Cortex of kidney (tissue), 1 donor: Measurements from ENCODE around the gene SF3B5.
A peak's percentile ranks its signal among the peaks of the same experiment; 100 is the strongest.
"Not testable (repeated sequence)": the region's sequence is repeated elsewhere in the genome, so short reads cannot be mapped to it uniquely, and the experiment has no call there.

Experiments used
- DNase-seq: peaks from one replicate; lab custom pipeline; 2025; lab: John Stamatoyannopoulos, UW

SF3B5 gene

DNA sequence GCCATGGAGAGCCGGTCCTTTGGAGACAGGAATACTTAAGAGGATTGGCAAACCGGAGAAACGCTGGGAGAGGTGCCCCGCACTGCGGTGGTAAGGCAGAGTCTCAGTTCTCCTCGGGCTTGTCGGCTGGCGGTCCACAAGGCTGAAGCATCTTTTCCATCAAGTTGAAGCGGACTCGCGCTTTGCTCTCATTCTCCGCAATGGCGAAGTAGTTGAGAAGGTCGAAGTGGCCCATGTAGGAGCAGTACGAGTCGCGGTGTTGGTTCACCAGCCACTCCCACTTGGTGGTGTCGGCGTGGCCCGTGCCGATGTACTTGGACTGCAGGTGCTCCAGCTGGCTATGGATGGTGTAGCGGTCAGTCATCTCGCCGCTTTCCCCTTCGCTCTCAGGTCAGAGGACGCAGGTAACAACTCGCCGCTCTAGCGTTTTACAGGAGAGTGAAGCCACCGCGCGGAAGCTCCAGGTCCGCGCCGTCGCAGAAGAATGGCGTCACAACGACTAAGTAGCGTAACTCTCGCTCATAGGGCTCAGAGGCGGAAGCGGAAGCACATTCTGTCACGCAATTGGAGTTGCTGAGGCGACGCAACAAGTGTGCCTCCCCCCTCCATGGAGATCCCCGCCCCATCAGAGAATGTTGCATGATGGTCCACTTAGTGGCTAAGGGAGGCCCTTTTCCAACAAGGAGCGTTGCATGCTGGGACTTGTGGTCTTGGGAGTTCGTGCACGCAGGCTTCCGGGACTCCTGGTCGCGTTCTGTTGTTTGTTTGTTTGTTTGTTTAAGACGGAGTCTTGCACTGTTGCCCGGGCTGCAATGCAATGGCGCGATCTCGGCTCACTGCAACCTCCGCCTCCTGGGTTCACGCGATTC lies at the start of gene SF3B5:
Gene SF3B5, minus strand, starts transcription at position 440 of the 869 bp plus-strand sequence. Its CDS starts 76 bp downstream, at position 364.
- DNase-seq = peak; percentile 35

DNA sequence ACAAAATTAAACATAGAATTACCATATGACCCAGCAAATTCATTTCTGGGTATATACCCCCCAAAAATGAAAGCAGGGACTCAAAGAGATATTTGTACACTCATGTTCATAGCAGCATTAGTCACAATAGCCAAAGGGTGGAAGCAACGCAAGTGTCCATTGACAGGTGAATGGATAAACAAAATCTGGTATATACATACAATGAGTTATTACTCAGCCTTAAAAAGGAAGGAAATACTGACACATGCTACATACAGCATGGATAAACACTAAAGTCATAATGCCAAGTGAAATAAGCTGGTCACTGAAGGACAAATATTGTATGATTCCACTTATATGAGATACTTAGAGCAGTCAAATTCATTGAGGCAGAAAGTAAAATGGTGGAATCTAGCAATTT lies 49.6 kb upstream of the SF3B5 start:
- no peak for DNase-seq

DNA sequence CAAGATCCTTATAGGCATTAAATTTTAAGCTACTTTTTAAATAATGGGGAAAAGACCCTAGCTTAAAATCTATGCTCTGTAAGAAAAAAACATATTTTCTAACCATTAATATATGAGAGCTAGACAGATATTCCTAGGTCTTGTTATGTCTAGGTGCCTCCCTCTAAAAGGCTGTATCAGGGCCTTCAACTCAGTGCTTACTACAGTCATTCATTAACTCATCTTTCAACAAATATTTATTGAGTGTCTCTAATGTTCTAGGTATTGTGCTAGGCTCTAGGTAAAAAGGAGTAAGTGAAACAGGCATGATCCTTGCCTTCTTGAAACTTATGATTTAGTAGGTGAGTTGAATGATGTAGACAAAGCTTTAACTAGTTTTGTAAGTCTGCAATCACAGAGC lies 48.5 kb upstream of the SF3B5 start:
- DNase-seq = no peak

DNA sequence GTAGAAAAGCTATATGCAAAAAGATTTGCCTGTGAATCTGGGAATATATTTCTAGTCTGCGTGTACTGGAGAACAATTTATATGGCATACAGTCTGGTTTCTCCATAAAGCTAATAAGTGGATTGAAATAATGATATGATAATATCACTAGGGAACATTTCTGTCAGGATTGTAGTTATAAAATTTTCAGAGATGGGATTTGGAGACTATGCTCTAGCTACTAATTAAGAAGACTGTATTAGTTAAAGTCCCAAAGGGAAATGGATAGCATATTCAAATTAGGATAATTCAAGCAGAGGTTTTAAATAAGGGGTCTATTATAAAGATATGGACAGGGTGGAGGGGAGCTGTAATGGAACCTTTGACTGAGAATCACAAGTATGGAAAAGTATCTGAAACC lies 47.7 kb upstream of the SF3B5 start:
- DNase-seq = no peak

DNA sequence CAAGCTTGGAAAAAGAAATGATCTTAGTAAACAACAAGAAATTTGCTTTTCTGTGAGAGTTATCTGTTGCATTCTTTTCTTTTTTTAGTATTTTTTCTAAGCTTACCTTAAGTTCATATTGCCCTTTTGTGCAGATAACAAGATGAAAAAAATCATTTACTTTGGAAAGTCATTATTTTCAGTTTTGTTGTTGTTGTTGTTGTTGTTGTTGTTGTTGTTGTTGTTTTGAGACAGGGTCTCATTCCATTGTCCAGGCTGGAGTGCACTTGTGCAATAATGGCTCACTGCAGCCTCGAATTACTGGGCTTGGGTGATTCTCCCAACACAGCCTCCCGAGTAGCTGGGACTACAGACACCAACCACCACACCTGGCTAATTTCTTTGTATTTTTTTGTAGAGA lies 46.1 kb upstream of the SF3B5 start:
- DNase-seq = no peak

DNA sequence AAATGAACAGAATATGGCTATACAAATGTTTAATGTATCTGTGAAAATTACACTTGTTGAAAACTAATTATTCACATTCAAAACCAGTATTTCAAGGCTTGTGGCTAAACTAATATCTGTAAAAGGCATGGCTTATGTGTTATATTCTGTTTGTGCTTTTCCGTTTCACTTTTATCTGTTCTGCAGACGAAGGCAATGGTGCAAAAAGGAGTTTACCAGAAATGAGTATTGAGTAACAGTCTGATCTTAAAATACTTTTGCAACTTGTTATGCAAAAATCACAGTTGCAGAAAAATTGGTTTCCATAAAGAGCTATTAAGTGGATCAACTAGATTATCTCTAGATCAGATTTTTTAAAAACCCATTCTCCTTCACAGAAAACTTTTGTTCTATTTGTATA lies 45.5 kb upstream of the SF3B5 start:
- DNase-seq = no peak

DNA sequence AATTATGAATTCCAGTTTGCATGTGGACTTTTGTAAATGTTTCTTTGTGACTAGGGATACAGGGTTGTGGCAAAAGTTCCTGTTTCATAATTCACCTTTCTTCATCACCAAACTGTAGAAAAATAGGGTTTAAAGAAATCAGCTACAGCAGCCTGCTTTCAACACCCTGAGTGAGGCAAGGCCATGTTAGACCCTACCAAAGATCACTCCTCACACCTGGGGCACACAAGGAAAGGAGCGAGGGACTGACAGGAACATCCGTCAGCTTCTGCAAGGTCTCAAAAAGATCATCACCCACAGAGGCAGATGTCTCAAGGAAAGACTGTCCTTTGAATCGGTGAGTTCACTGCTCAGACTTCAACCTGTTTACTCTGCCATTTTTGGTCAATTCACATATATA lies 44.4 kb upstream of the SF3B5 start:
- no peak for DNase-seq

DNA sequence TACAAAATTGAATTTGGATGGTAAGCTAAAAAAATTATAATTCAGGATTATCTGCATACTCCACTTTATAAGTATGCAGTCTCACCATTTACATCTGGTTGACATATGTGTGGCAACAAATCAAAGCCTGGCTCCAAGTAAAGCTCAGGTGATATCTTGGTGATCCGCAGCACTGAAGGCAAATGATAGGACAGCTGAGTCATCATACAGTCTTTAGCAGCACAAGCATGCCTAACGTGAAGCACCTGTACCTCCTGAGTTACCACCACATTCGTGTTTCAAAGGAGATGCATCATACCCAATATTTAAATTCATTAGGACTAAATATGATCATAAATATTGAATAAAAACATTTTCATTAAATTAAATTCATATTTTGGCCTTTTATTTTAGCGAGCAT lies 43.2 kb upstream of the SF3B5 start:
- DNase-seq = no peak

DNA sequence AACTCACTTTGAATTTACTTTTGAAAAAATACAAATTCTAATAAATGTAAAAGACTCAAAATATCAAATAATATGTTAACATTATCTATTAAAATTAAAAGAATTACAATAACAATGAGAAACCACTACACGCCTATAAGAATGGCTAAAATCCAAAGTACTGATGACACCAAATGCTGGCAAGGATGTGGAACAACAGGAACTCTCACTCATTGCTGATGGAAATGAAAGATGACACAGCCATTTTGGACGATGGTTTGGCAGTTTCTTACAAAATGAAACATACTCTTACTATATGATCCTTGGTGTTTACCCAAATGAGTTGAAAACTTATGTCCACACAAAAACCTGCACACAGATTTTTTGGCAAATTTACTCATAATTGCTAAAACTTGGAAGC lies 39.4 kb upstream of the SF3B5 start:
- no peak for DNase-seq

DNA sequence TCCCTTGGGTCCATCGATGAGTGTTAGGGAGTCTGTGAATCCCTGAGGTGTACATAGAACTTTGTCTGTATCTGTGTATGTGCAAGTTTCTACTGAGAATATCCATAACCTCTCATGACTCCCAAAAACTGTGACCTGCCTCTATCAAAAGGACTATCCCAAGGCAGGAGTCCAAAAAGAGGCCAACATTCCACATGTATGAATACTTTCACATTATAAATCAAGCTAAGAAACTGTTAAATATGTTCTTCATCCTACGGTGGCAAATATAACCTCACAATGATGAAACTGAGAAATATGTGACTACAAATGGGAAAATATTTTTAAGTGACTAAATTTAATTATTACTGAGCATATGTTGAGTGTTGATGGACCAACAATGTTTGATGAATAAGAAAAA lies 38.8 kb upstream of the SF3B5 start:
- no peak for DNase-seq

DNA sequence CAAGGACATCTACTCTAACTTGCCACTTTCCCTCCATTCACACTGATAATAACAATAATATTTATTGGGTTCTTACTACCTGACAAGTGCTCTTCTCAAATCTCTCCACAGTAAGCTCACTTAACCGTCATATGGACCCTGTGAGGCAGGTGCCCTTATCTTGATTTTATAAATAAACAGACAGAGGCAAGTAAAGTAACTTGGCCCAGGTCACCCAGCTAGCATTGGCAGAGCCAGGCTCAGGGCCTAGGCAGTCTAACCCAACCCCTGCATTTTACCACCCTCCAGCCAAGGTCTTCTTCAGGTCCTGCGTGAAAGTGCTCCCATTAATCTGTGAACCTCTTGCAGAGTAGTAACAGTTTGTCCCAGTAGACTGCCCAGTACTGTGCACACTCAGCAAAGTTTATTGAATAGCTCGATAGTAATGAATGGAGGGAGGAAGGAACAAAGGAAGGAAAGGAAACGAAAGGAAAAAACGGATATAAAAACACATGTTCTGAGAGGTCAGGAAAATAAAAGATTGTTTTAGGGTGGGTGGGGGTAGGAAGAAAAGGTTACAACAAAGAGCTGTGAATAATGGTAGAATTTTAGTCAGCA lies 38.0 kb upstream of the SF3B5 start:
- DNase-seq = no peak

DNA sequence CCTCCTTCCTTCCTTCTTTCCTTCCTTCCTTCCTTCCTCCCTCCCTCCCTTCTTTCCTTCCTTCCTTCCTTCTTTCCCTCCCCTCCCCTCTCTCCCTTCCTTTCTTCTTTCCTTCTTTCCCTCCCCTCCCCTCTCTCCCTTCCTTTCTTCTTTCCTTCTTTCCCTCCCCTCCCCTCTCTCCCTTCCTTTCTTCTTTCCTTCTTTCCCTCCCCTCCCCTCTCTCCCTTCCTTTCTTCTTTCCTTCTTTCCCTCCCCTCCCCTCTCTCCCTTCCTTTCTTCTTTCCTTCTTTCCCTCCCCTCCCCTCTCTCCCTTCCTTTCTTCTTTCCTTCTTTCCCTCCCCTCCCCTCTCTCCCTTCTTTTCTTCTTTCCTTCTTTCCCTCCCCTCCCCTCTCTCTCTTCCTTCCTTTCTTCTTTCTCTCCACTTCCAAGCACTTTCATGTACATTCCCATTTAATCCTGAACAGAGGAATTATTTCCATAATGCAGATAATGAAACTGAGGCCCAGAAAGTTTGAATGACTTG lies 36.9 kb upstream of the SF3B5 start:
- not testable (repeated sequence) for DNase-seq

DNA sequence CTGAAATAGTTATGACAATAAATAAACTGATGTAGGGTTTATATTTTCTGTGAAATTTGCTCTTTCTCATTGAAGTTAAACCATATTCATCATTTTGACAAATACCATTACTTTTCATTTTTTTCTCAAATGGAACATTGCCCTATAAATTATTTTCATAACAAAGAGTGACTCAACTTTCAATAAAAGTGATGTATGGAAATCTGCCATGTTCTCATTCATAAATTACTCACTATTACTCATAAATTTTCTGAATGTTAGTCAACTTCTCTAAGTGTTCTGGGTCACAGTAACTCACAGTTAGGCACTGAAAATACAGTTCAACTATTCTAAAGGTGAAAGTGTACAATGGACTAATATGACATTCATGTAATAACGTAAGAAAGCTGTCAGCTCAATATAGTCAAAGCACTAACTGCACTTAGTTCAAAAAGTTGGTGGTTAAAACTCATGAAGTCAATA lies 35.9 kb upstream of the SF3B5 start:
- DNase-seq = no peak

DNA sequence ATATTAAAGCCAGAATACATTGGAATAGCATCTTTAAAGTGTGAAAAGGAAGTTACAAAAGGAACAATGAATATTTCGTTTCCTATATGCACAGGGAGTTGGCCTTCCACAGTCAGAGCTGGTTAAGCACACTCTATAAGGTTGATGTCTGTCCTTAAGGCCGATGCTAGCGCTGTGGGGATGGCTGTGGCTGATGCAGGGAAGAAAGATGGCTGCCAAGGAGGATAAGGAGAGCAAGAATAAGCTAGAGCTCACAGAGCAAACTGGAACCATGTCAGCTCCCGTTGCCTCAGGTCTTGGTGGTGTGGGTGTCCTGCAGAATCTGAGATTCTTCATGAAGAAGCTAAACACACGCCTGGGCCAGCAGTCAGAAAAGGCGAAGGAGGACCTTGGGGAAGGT lies 34.1 kb upstream of the SF3B5 start:
- DNase-seq = no peak

DNA sequence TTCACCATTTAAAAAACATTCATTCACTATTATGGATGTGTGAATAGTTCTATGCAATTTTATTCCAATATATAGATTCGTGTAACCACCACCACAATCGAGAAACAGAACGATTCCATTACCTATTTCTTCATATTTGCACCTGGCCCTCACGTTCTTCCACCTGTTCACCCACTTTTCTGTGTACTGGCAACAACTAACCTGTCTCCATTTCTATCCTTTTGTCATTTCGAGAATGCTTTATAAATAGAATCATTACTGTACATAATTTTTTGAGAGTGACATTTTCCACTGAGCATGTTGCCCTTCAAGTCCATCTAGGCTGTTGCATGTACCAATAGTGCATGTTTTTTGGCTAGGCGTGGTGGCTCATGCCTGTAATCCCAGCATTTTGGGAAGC lies 31.7 kb upstream of the SF3B5 start:
- no peak for DNase-seq

DNA sequence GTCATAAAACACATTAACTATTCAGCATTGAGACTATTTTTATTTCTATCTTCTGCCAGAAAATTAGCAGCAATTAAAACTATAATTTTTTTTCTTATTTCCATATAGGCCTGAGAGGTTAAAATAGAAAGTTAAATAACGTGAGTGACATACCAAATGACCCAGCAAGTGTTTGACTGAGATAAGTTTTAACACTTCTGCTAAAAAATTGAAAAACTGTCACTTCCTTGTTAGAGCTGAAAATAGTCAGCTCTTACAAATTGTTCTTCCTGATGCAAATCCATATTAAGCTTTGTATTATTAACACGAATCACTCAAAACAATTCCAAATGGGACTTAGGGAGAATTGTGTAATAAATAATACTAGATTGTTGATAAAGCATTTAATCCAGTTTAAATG lies 28.5 kb upstream of the SF3B5 start:
- DNase-seq = no peak

DNA sequence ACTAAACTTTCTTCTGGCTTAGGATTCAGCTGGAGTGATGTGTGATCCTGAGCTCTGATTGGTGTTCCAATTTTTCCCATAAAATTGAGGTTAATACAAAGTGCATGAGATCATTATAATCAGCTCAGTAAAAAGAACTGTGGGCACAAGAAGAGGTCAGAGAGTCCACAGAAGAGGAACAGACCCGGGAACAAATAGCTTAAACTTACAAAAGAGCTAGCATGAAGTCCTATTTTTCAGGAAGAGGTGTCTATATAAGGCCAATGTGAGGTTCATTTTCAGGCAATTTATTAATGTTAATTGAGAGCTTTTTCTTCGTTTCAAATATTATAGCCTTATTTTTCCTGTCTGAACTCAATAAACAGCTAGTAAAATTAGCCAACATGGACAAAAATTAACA lies 28.0 kb upstream of the SF3B5 start:
- DNase-seq = no peak

DNA sequence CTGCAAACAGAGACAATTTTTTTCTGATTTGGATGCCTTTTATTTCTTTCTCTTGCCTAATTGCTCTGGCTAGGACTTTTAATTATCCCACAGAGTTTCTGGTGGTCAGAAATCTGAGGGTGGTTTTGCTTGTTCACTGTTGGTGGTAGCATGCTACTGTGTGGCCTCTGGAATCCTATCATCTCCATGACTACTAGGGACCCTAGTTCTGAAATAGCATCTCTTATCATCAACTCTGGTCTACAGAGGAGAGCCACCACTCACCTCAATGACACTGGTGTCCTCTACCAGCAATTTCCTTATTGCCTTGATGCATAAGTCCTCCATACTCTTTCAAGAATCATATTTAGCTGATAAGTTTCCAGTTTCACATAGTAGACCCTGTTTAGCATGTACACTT lies 27.5 kb upstream of the SF3B5 start:
- DNase-seq = no peak

DNA sequence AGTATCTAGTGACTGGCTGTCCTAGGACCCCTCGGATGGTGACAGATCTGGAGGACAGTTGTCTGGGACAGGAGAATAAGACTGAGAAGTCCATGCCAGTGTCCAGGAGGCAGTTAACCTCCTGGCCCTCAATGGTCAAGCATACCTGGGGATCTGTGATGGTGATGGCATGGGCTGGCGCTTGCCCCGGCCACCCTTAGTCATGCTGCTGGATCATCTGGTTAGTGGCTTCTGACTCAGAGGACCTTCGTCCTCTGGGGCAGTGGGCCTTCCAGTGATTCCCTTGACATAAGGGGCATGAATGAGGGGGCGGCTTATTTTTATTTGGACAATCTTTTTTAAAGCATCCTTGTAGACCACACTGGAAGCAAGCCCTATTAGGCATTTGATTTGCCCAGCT lies 24.0 kb upstream of the SF3B5 start:
- no peak for DNase-seq

DNA sequence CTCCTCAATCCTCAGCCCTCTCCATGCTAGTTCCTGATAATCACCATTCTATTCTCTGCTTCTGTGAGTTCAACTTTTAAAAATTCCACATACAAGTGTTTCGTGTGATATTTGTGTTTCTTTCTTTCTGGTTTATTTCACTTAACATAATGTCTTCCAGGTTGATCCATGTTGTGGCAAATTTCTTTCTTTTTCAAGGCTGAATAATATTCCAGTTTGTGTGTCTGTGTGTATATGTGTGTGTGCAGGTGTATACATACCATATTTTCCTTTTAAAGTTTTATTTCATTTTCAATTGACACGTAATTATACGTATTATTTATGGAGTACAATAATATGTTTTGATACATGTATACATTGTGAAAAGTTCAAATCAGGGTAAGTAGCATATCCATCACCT lies 19.8 kb upstream of the SF3B5 start:
- DNase-seq = no peak

DNA sequence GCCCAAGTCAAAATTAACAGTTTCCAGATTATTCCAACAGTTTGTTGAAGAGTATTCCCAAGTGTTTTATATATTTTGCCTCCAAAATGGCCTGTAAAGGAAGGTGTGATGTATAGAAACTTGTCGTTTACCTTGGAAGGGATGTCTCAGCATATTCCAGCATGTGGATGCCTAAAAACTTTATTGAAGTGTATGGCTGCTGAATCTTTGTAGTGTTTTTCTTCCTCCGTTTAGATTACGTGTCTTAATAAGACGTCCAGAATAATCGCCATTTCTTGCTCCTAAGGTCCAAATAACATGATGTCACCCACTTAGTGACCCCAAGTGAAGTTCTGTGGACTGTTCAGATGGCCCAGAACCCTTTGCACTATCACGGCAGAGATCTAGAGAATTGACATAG lies 18.0 kb upstream of the SF3B5 start:
- no peak for DNase-seq

DNA sequence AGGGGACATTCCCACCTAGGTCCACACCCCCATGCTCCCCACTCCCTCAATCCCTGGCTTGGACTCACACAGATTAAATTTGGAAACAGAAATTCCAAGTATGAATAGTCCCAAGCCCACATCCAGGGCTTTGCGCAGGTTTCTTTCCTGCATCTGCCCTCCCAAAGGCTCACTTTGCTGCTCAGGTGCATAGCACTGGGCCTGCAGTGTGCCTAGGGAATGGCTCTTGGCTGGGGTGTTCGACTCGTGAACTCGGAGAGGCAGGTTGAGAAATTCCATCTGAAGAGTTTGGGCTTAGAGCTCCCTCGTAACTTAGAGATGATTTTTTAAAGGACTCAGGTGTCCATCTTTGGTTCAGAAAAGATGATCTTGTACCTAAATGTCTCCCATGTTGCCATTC lies 14.8 kb upstream of the SF3B5 start:
- no peak for DNase-seq

DNA sequence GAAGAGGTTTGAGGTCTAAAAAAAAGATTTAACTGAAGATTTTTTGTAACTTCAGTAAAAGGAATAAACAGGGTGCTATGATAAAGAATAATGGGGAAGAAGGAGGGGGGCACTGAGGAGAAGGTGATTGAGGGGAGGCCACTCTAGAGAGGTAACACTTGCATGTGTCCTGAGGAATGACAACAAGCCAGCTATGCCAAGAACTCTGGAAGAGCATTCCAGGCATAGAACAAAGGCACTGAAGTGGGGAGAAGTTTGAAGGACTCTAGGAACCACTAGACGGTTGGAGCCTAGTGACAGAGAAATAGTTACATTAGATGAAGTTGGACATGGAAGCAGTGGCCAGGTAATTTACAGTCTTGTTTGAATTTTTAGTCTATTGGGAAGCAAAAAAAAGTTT lies 10.8 kb upstream of the SF3B5 start:
- no peak for DNase-seq
